ENCODE measurements around the gene ANKS1B.

Gene ANKS1B

DNA sequence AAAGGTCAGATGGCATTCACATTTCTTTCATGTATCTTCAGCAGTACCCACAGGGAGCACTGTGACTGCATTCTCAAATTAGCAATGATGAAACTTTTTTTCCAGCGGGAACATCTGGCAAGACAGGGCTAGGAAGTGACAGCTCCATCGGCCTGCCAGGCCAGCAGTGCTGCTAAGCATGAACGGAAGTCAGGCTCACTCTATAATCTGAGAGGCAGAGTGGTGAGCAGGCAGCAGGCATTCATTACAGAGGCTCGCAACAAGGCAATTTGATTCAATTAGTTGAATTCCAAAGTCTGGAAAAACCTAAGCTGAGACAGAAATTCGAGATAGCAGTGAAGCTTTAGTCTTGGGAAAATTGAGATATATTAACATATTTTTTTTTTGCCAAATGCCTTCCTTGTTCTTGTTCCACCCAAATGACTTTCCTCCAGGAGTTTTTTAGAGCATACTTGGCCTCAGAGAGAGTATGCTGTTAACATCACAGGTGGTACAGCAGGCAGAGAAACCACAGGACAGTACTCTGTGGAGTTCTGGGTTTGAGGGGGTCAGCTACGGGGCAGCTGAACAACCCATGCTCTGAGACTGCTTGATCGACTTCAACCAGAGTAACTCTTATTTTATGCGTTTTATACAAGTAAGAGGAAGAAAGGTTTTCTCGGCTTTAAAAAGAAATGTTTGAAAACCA lies 924.8 kb downstream of the ANKS1B start:
- no peak overlapping the region for H3K4me2 ChIP-seq
- no peak overlapping the region for H2AFZ ChIP-seq (ENCODE audit: low read depth)
- H4K20me1 ChIP-seq (ENCODE audit: insufficient read depth): no peaks in the 10 kb centered on the region
- H3K27me3 ChIP-seq (ENCODE audit: insufficient read depth, low read depth): no peaks in the 10 kb centered on the region
- H3K9ac ChIP-seq: no peak overlapping the region
- no peaks in the 10 kb centered on the region for H3K36me3 ChIP-seq (ENCODE audit: insufficient read depth)
- H3K79me2 ChIP-seq (ENCODE audit: insufficient read depth, low read depth): no peaks in the 10 kb centered on the region
- no peak overlapping the region for H3K4me3 ChIP-seq (IDR thresholded peaks at IDR 0.05; ENCODE audit: insufficient read depth, low read depth, low read length)
- TF ChIP-seq, protein P1, sequence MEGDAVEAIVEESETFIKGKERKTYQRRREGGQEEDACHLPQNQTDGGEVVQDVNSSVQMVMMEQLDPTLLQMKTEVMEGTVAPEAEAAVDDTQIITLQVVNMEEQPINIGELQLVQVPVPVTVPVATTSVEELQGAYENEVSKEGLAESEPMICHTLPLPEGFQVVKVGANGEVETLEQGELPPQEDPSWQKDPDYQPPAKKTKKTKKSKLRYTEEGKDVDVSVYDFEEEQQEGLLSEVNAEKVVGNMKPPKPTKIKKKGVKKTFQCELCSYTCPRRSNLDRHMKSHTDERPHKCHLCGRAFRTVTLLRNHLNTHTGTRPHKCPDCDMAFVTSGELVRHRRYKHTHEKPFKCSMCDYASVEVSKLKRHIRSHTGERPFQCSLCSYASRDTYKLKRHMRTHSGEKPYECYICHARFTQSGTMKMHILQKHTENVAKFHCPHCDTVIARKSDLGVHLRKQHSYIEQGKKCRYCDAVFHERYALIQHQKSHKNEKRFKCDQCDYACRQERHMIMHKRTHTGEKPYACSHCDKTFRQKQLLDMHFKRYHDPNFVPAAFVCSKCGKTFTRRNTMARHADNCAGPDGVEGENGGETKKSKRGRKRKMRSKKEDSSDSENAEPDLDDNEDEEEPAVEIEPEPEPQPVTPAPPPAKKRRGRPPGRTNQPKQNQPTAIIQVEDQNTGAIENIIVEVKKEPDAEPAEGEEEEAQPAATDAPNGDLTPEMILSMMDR (conservative IDR thresholded peaks at IDR 0.05; ENCODE audit: low read depth, low read length): no peak
- H3K27ac ChIP-seq: no peak overlapping the region
- no peaks in the 10 kb centered on the region for H3K4me1 ChIP-seq (ENCODE audit: low read depth, poor library complexity, severe bottlenecking)

DNA sequence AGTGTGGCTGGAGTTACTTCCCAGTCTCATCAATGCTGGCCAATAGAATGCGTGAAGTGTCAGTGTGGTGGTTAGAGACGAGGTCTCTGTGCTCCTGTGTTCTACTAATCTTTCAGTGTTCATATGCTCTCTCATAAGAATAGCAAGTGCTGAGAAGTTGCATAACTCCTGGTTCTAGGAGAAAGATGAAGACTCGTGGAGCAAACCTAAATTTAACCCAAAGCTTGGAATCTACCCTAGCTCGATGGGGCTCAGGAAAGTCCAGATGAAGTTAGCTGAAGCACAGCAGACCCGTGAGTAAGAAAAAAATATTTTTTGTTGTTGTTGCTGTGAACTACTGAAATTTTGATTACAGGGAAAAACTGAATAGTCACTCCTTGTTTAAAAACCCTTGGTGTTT lies 927.1 kb downstream of the ANKS1B start:
- Histone ChIP-seq H3K36me3 (ENCODE audit: insufficient read depth) (no peaks in the 10 kb centered on the region), H3K9ac (no peak overlapping the region), H3K27ac (no peak overlapping the region)

DNA sequence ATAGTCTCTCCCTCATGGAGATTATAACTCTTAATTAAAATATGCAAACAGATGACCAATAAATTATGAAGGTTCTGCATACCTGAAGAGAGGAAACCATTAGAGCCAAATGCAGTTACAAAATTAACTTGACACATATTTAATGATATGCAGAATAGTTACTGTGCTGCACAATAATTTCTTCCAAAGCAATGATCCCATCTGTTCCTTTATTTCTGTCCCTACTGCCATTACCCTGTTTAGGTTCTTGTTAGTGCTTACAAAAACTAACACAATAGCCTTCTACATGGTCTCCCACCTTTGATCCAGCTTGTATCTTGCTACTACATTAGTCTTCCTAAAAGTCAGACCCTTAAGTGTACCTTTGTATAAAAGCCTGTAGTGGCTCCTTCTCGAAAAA lies 928.5 kb downstream of the ANKS1B start:
- Histone ChIP-seq H3K9ac (no peak overlapping the region), H3K79me2 (ENCODE audit: insufficient read depth, low read depth) (no peaks in the 10 kb centered on the region), H3K27me3 (ENCODE audit: insufficient read depth, low read depth) (no peaks in the 10 kb centered on the region), H2AFZ (ENCODE audit: low read depth) (no peak overlapping the region), H3K4me3 (IDR thresholded peaks at IDR 0.05; ENCODE audit: insufficient read depth, low read depth, low read length) (no peak overlapping the region), H3K4me1 (ENCODE audit: low read depth, poor library complexity, severe bottlenecking) (no peaks in the 10 kb centered on the region), H3K36me3 (ENCODE audit: insufficient read depth) (no peaks in the 10 kb centered on the region), H3K27ac (no peak overlapping the region), H4K20me1 (ENCODE audit: insufficient read depth) (no peaks in the 10 kb centered on the region), H3K4me2 (no peak overlapping the region)
- TF ChIP-seq, protein P1 (conservative IDR thresholded peaks at IDR 0.05; ENCODE audit: low read depth, low read length): no peak

More for the DNA sequence above, 927.1 kb downstream of the ANKS1B start:
- no peak overlapping the region for H2AFZ ChIP-seq (ENCODE audit: low read depth)
- H4K20me1 ChIP-seq (ENCODE audit: insufficient read depth): no peaks in the 10 kb centered on the region
- TF ChIP-seq, protein P1 (conservative IDR thresholded peaks at IDR 0.05; ENCODE audit: low read depth, low read length): no peak
- no peaks in the 10 kb centered on the region for H3K79me2 ChIP-seq (ENCODE audit: insufficient read depth, low read depth)
- no peaks in the 10 kb centered on the region for H3K27me3 ChIP-seq (ENCODE audit: insufficient read depth, low read depth)
- H3K4me3 ChIP-seq (IDR thresholded peaks at IDR 0.05; ENCODE audit: insufficient read depth, low read depth, low read length): no peak overlapping the region
- no peak overlapping the region for H3K4me2 ChIP-seq
- no peaks in the 10 kb centered on the region for H3K4me1 ChIP-seq (ENCODE audit: low read depth, poor library complexity, severe bottlenecking)

DNA sequence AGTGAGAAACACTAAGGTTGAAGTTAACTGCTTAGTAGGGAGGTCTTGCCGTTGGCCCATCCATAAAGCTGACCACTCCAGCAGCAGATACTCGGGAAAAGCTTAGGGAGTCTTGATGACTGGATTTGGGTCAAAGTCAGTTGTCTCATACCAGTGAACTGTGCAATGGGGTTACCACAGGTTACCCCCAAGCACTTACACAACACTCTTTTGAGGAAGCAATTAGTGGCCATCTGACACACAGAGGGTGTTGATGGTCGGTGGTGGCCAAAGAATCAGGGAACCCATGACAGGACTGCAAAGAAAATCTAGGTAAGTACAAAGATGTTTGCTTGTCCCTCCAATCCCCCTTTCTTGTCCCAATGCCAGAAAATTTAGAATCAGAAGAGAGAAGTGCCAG lies 929.4 kb downstream of the ANKS1B start:
- TF ChIP-seq, protein P1 (conservative IDR thresholded peaks at IDR 0.05; ENCODE audit: low read depth, low read length): no peak
- Histone ChIP-seq H3K27me3 (ENCODE audit: insufficient read depth, low read depth) (no peaks in the 10 kb centered on the region), H3K4me1 (ENCODE audit: low read depth, poor library complexity, severe bottlenecking) (no peaks in the 10 kb centered on the region), H3K9ac (no peak overlapping the region), H3K4me3 (IDR thresholded peaks at IDR 0.05; ENCODE audit: insufficient read depth, low read depth, low read length) (no peak overlapping the region), H3K36me3 (ENCODE audit: insufficient read depth) (no peaks in the 10 kb centered on the region), H2AFZ (ENCODE audit: low read depth) (no peak overlapping the region), H3K79me2 (ENCODE audit: insufficient read depth, low read depth) (no peaks in the 10 kb centered on the region), H3K4me2 (no peak overlapping the region), H4K20me1 (ENCODE audit: insufficient read depth) (no peaks in the 10 kb centered on the region), H3K27ac (no peak overlapping the region)
